Cardiac fibroblast (primary cell): ENCODE data around the gene RHOXF2.
A peak's percentile ranks its signal among the peaks of the same experiment; 100 is the strongest.
"Not testable (repeated sequence)": the region's sequence is repeated elsewhere in the genome, so short reads cannot be mapped to it uniquely, and the experiment has no call there.

Experiments
- DNase-seq, 2 donors: peaks; one replicate each; pipeline versions ENCODE4 v3.0.0 to v3.0.0-alpha.2; 2010; ENCODE audit warnings: low read depth in 2 of 2
- H3K4me3 ChIP-seq, 2 donors: replicated peaks in 1 of 2; 1 replicate in 1 of 2; 2 replicates in 1 of 2; pipeline ENCODE4 v1.5.1; 2011; ENCODE audit warnings: low read depth in 2 of 2, low read length in 2 of 2, mild to moderate bottlenecking in 2 of 2, moderate library complexity in 1 of 2
- CTCF ChIP-seq: IDR thresholded peaks from one replicate; pipeline ENCODE4 v1.5.1; 2011; ENCODE audit warnings: low read depth, mild to moderate bottlenecking, low read length, inconsistent platforms

The RHOXF2 gene

GRCh38 chrX:120195786-120196185 lies 37.4 kb downstream of the RHOXF2 start:
- not testable (repeated sequence) for H3K4me3 ChIP-seq, DNase-seq

- not testable (repeated sequence) for DNase-seq, H3K4me3 ChIP-seq
These were observed 38.3 kb downstream of the RHOXF2 start for GRCh38 chrX:120196626-120197283.

GRCh38 chrX:120200851-120201250 lies 42.4 kb downstream of the RHOXF2 start:
- no peak for TF ChIP-seq CTCF
- DNase-seq = no peak
- H3K4me3 ChIP-seq = no peak overlapping the region

DNA sequence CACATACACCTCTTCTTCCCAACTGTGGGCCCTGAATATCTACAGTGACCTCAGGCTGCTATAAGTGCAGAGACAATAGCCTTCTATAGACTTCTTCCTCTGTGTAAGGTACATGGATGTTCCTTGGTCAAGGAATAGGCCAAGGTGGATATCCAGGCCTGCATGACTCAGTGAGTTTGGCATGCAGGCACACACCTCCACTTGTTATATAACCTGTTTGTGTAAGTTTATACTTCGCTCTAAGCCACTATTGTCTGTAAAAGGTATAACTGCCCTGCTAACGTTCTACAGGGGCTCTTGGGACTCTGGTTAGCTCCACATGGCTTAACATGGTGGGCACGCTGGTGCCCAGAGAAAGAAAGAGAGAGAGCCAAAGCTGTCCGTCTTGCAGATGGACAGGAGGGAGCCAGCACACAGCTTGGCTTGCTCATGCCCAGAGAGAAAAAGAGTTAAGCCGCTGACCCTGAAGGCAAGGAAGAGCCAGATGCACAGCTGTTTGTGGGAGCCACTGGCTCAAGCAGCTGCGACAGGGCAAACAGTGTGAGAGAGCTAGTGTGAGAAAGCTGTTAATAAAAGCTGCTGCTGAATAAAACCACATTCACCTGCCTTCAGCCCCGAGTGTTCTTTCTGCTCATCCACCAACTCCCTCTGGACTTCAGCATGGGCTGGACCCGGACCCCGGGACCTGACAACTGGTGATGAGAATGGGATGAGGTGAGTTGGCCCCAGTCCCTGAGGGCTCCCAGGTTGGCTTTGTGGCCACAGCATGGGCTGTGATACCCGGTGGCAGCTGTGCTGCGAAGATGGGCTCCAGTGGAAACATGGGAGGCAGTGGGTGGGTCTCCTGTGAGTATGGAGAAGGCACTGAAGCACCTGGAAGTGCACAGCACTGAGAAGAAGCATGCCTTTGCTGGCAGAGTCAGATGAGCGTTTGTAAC lies 47.7 kb downstream of the RHOXF2 start:
- H3K4me3 ChIP-seq = no peak overlapping the region
- no peak for DNase-seq
- no peak for TF ChIP-seq CTCF

DNA sequence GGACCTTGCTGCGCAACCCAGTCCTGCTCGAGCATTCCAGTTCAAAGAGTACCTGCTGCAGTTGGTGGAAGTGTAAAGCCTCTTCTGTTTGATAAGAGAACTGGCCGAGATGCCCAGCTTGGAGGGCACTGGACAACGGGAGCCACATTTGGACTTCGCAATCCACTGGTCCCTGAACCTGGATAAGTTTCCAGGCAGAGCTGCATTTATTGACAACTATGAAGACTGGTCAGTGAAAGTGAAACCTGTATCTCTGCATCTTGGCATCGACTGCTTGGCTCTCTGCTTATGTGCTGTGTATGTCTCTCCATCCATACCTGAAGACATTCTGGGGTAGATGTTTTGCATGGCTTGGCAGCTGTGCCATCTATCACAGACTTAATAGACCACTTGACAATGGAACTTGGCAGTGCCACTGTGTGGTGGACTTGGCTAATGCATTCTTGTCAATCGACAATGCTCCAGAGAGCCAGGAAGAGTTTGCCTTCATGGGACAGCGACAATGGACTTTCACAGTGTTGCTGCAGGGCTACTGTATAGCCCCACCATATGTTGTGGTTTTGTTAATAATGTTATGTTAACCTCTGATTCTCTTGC lies 48.7 kb downstream of the RHOXF2 start:
- no peak for TF ChIP-seq CTCF
- no peak overlapping the region for H3K4me3 ChIP-seq
- no peak for DNase-seq

DNA sequence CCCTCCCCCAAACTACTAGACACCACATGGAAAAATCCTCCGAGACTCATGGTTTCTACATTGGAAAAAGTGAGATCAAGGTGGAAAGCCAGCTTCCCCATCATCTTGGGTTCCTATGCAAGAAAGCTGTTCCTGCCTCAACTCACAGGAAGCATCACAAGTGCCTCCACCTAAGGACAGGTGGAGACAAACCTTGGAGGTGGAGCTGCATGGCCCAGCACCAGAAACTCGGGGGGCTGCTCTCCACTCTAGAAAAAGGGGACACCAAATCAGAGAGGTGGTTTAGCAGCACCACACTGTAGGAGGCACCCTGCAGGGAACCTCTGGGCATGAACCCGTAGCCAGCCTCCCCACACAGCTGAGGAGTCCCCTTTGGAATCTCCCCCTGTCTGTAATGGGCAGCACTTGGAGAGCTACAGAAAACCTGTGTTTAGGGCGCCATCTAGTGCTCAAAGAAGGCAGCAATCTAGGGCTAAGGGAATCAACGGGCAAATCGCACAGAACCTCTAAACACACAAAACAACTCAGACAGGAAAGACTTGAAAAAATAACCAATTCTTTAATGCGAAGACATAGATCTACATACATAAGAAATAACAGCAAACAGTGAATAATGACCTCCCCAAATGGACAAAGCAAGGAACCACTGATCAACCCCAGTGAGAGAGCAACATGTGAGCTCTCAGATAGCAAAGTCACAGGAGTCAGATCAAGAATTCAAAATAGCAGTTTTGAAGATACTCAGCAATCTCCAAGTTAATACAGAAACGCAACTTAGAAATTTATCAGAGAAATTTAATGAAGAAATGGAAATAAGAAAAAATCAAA lies 55.2 kb downstream of the RHOXF2 start:
- TF ChIP-seq CTCF = peak; percentile 77
- DNase-seq = peak; percentile 66 to 67
- H3K4me3 ChIP-seq = no peak overlapping the region
